Peyer's patch (tissue), 4 donors: ENCODE measurements around the gene ZNF444.

Experiments used
- CTCF ChIP-seq, 6 experiments: fragments of 450-650 bp in 4 of 6; fragments of 200-600 bp in 2 of 6; sonication (generic) in 1 of 6; IDR thresholded peaks; one replicate each; pipeline ENCODE4 v1.5.1; 2017 to 2019; ENCODE audit warnings: antibody characterized with exemption in 6 of 6, mild to moderate bottlenecking in 3 of 6, moderate library complexity in 1 of 6
- POLR2A ChIP-seq, 2 donors: fragments of 450-650 bp; IDR thresholded peaks; one replicate each; pipeline ENCODE4 v1.5.1; 2017; ENCODE audit warnings: antibody characterized with exemption in 2 of 2, mild to moderate bottlenecking in 2 of 2, moderate library complexity in 2 of 2

GRCh38 chr19:56118666-56119581, 22.2 kb upstream of the ZNF444 start:
- TF ChIP-seq CTCF (IDR thresholded peaks at IDR 0.05) (no peak), POLR2A (IDR thresholded peaks at IDR 0.05) (no peak)
